Measurements from ENCODE around the gene DNASE2B. TPM values are rescaled to one million over a fixed set of nuclear protein-coding genes. Genes with fewer than 3 reads are reported as not detected.

Gene DNASE2B
- total RNA-seq, 4 donors from 2014 or later = not detected

DNA sequence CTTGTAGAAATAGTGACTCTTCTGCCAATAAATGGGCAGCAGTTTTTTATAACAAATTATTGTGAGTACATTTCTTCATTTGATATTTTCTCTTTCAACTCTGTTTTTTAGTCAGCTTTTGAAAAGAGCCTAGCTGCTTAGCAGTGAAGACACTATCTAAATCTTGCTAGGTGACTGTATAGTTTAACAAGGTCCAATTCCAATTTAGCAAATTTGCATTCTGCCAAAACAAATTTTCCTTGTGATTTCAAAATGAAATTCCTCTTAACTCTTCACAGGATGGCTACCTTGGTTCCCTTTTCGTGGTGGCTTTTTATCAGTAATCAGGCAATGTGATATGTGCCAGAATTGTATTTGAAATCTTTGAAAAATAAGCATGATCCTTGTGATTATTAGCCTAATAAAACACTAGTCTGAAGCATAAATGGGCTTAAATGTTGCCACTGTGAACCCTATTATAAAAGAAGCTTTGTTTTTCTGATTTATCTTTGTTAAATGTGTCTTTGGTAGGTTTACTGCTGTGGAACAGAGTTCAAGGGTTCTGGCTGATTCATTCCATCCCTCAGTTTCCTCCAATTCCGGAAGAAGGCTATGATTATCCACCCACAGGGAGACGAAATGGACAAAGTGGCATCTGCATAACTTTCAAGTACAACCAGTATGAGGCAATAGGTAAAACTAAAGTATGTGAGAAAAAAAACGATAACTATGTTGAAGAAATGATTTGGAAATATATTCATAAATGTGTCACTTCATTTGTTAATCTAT, 12.2 kb downstream of the DNASE2B start:
- H3K36me3 ChIP-seq = no peaks in the 10 kb centered on the region
- 71 to 87% methylated on average over 4 of the region's 4 CpGs for WGBS, 2 donors
- no peak overlapping the region for H3K4me3 ChIP-seq
- H3K9me3 ChIP-seq = no peaks in the 10 kb centered on the region
- H3K27ac ChIP-seq = no peak overlapping the region
- DNase-seq = no peak
- H3K4me1 ChIP-seq = no peaks in the 10 kb centered on the region
- TF ChIP-seq, protein P1, sequence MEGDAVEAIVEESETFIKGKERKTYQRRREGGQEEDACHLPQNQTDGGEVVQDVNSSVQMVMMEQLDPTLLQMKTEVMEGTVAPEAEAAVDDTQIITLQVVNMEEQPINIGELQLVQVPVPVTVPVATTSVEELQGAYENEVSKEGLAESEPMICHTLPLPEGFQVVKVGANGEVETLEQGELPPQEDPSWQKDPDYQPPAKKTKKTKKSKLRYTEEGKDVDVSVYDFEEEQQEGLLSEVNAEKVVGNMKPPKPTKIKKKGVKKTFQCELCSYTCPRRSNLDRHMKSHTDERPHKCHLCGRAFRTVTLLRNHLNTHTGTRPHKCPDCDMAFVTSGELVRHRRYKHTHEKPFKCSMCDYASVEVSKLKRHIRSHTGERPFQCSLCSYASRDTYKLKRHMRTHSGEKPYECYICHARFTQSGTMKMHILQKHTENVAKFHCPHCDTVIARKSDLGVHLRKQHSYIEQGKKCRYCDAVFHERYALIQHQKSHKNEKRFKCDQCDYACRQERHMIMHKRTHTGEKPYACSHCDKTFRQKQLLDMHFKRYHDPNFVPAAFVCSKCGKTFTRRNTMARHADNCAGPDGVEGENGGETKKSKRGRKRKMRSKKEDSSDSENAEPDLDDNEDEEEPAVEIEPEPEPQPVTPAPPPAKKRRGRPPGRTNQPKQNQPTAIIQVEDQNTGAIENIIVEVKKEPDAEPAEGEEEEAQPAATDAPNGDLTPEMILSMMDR (IDR thresholded peaks at IDR 0.05) = no peak
- TF ChIP-seq POLR2A (IDR thresholded peaks at IDR 0.05) = no peak
- intact Hi-C loops (cut with DNase I) = loop anchor here (10.0 kb wide), 1 partner anchor 486 kb away; no protein-coding TSS in a partner anchor
- H3K27me3 ChIP-seq = no peaks in the 10 kb centered on the region

DNA sequence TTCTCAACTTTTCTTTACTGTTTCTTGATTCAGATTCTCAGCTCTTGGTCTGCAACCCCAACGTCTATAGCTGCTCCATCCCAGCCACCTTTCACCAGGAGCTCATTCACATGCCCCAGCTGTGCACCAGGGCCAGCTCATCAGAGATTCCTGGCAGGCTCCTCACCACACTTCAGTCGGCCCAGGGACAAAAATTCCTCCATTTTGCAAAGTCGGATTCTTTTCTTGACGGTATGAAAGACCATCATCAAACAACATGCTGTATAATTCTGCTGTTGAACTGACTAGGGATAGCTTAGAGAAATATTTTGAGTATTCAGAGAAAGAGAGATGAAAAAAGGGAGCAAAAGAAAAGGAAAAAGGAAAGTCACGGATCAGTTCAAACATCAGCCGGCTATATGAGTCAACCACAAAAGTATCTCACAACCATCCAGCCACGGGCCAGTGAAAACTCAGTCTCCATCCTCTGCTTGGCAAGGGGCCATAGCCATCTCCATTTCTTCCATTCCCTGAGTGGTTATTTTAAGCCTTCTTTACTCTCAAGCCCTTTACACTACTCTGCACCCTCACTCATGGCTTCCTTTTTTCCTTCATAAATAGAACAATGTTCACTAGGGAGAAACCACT, 14.1 kb downstream of the DNASE2B start:
- Histone ChIP-seq H3K9me3 (no peaks in the 10 kb centered on the region), H3K36me3 (no peaks in the 10 kb centered on the region), H3K27ac (no peak overlapping the region), H3K4me3 (no peak overlapping the region), H3K4me1 (no peaks in the 10 kb centered on the region), H3K27me3 (no peaks in the 10 kb centered on the region)
- TF ChIP-seq POLR2A (IDR thresholded peaks at IDR 0.05) = no peak
- TF ChIP-seq, protein P1 (IDR thresholded peaks at IDR 0.05) = no peak
- intact Hi-C loops (cut with DNase I) = loop anchor here (10.0 kb wide), 1 partner anchor 488 kb away; no protein-coding TSS in a partner anchor
- 75% methylated on average over 6 to 7 of the region's 7 CpGs for WGBS, 2 donors
- DNase-seq = no peak

DNA sequence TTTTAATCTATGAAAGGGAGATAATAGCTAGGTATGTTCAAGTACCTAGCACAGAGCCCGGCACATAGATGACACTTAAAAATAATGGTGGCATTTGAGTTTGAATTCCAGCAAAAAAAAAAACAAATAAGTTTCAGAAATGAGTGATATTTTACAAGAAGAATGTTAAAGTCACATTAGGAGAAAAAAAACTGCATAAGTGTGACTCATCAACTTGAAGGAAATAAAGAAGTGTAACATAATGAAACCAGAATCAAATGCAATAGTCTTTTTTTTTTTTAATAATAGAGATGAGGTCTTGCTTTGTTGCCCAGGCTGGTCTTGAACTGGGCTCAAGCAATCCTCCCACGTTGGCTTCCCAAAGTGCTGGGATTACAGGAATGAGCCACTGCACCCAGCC, 17.1 kb downstream of the DNASE2B start:
- Histone ChIP-seq H3K4me1 (no peaks in the 10 kb centered on the region), H3K9me3 (no peaks in the 10 kb centered on the region), H3K36me3 (no peaks in the 10 kb centered on the region), H3K4me3 (no peak overlapping the region), H3K27me3 (no peaks in the 10 kb centered on the region), H3K27ac (no peak overlapping the region)
- WGBS, 2 donors = 58% methylated on average over 2 of the region's 2 CpGs
- no peak for DNase-seq
- intact Hi-C loops (cut with DNase I) = loop anchor here (10.0 kb wide), 1 partner anchor 491 kb away; no protein-coding TSS in a partner anchor
- TF ChIP-seq POLR2A (IDR thresholded peaks at IDR 0.05) = no peak
- TF ChIP-seq, protein P1 (IDR thresholded peaks at IDR 0.05) = no peak

DNA sequence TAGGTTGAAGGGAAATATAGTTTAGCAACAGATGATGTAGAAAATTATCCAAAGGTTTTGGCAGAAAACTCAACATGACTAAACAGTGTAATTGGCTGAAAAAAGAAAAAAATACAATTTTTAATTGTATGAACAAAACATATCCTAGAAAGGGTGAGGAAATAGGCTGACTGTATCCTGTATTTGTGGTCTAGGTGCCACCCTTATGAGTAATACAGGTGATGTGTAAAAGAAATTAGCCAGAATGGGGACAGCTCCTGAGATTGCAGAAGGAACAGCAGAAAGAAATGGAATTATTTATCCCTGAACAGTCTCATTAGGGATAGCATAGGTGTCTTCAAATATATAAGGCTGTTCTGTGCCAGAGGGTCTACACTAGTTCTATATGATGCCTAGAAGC, 24.6 kb downstream of the DNASE2B start:
- Histone ChIP-seq H3K27me3 (no peaks in the 10 kb centered on the region), H3K36me3 (no peaks in the 10 kb centered on the region)
- intact Hi-C loops (cut with DNase I) = no loop called here

More for the DNA sequence above, 24.6 kb downstream of the DNASE2B start:
- Histone ChIP-seq H3K4me3 (no peak overlapping the region), H3K9me3 (no peaks in the 10 kb centered on the region), H3K27ac (no peak overlapping the region), H3K4me1 (no peaks in the 10 kb centered on the region)
- TF ChIP-seq POLR2A (IDR thresholded peaks at IDR 0.05) = no peak
- TF ChIP-seq, protein P1 (IDR thresholded peaks at IDR 0.05) = no peak
- no peak for DNase-seq
